ENCODE results near the gene CNTN6.

DNA sequence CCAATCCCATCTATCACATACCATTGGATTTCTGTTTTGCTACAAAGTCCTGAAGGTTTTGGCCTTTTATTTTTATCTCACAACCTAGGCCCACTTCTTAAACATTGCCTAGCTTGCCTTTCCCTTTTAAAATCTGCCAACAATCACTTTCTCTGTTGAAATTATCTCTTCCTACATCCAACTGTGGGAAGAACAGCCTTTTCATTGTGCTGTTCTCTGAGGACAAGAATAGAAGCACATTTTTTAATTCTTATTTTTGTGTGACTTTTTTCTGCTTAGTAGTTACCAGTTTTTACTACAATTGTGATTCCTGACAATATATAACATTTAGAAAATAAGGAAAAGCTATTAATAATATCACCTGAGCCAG, 159.2 kb downstream of the CNTN6 start:
- TF ChIP-seq, protein P1, sequence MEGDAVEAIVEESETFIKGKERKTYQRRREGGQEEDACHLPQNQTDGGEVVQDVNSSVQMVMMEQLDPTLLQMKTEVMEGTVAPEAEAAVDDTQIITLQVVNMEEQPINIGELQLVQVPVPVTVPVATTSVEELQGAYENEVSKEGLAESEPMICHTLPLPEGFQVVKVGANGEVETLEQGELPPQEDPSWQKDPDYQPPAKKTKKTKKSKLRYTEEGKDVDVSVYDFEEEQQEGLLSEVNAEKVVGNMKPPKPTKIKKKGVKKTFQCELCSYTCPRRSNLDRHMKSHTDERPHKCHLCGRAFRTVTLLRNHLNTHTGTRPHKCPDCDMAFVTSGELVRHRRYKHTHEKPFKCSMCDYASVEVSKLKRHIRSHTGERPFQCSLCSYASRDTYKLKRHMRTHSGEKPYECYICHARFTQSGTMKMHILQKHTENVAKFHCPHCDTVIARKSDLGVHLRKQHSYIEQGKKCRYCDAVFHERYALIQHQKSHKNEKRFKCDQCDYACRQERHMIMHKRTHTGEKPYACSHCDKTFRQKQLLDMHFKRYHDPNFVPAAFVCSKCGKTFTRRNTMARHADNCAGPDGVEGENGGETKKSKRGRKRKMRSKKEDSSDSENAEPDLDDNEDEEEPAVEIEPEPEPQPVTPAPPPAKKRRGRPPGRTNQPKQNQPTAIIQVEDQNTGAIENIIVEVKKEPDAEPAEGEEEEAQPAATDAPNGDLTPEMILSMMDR (optimal IDR thresholded peaks at IDR 0.05 in 1 of 3, IDR thresholded peaks at IDR 0.05 in 1 of 3, conservative IDR thresholded peaks at IDR 0.05 in 1 of 3; ENCODE audit: extremely low read depth in 1 of 3, insufficient read depth in 2 of 3, low read length in 3 of 3), result no peak
- TF ChIP-seq EZH2 (IDR thresholded peaks at IDR 0.05; ENCODE audit: low read length), result no peak

Data from keratinocyte (primary cell).